ENCODE measurements around the gene INTS7. TPM values are rescaled to one million over a fixed set of nuclear protein-coding genes. Genes with fewer than 3 reads are reported as not detected.
A peak's percentile ranks its signal among the peaks of the same experiment; 100 is the strongest.

The INTS7 gene
- total and polyA plus RNA-seq, 4 donors = 3.9 to 14.4 (median 10.2) TPM

GRCh38 chr1:211978596-211978995 is 56.8 kb downstream of the INTS7 start:
- Histone ChIP-seq H3K36me3 (ENCODE audit: control insufficient read depth in 4 of 4, insufficient read depth in 3 of 4, low read depth in 1 of 4, low read length in 3 of 4) (peaks cover 0 to 34% (median 5%) of the 10 kb centered on the region in 4 donors), H3K27me3 (ENCODE audit: control insufficient read depth in 4 of 4, insufficient read depth in 4 of 4, low read length in 3 of 4) (no peaks in the 10 kb centered on the region)

DNA sequence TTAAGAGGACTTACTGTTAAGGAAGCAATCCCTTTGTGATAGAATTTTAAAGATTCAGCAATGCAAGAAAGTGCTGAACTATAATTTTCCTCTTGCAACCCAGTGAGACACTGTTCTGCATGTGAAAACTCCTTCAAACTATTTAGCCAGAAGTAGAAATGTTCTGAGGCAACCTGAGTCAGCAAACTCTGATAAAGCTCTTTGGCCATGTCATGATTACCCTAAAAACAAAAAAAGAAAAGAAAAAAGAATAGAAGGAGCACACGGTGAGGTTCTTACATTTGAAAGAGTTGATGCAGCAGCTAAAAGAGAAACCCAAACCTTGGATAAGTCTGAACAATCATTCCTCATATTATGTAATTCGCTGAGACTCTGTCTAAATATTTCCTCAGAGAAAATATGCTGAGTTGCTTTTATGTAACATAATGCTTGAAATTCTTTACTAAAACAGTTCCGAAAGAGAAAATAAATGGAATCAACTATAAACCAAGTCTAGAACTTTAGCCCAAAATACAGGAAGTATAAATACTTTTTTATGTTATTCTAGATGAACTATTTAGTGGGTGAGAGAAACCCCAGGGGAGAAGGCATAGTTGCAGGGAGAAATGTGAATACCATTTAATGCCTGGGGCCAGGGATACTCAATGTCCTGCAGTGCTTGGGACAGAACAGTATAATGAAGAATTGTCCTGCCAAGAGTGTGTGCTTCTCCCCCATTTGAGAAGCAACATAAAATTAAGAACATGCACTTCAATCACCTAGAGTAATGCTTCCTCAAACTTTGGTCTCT is 60.0 kb downstream of the INTS7 start:
- peak overlapping the region in 1 of 2 donors; percentile 38 for H3K9ac ChIP-seq (ENCODE audit: low read depth in 1 of 2, low read length in 2 of 2)
- no peak overlapping the region for H3K27ac ChIP-seq (ENCODE audit: low read depth in 1 of 2, low read length in 2 of 2)
- no peaks in the 10 kb centered on the region for H3K27me3 ChIP-seq (ENCODE audit: control insufficient read depth in 4 of 4, insufficient read depth in 4 of 4, low read length in 3 of 4)
- no peak for DNase-seq (ENCODE audit: low spot score)
- H3K9me3 ChIP-seq (ENCODE audit: control insufficient read depth in 4 of 4, low read length in 3 of 4) = no peaks in the 10 kb centered on the region
- TF ChIP-seq, protein P1, sequence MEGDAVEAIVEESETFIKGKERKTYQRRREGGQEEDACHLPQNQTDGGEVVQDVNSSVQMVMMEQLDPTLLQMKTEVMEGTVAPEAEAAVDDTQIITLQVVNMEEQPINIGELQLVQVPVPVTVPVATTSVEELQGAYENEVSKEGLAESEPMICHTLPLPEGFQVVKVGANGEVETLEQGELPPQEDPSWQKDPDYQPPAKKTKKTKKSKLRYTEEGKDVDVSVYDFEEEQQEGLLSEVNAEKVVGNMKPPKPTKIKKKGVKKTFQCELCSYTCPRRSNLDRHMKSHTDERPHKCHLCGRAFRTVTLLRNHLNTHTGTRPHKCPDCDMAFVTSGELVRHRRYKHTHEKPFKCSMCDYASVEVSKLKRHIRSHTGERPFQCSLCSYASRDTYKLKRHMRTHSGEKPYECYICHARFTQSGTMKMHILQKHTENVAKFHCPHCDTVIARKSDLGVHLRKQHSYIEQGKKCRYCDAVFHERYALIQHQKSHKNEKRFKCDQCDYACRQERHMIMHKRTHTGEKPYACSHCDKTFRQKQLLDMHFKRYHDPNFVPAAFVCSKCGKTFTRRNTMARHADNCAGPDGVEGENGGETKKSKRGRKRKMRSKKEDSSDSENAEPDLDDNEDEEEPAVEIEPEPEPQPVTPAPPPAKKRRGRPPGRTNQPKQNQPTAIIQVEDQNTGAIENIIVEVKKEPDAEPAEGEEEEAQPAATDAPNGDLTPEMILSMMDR (IDR thresholded peaks at IDR 0.05; ENCODE audit: low read depth, low read length, missing input control) = no peak
- TF ChIP-seq, protein P2, sequence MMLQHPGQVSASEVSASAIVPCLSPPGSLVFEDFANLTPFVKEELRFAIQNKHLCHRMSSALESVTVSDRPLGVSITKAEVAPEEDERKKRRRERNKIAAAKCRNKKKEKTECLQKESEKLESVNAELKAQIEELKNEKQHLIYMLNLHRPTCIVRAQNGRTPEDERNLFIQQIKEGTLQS (IDR thresholded peaks at IDR 0.05) = no peak
- no peak for TF ChIP-seq MAX (IDR thresholded peaks at IDR 0.05)
- H3K36me3 ChIP-seq (ENCODE audit: control insufficient read depth in 4 of 4, insufficient read depth in 3 of 4, low read depth in 1 of 4, low read length in 3 of 4) = peaks cover 0 to 32% (median 4%) of the 10 kb centered on the region in 4 donors
- H3K4me1 ChIP-seq (ENCODE audit: control insufficient read depth in 4 of 4, insufficient read depth in 4 of 4, low read length in 3 of 4) = peaks cover 0 to 17% (median 9%) of the 10 kb centered on the region in 4 donors
- WGBS = 34% methylated on average over 3 of the region's 3 CpGs
- no peak overlapping the region for H3K4me3 ChIP-seq (ENCODE audit: low read depth in 1 of 3, low read length in 3 of 3)

More at GRCh38 chr1:211978596-211978995, 56.8 kb downstream of the INTS7 start:
- 96% methylated on average over 4 of the region's 4 CpGs for WGBS
- Histone ChIP-seq H3K4me1 (ENCODE audit: control insufficient read depth in 4 of 4, insufficient read depth in 4 of 4, low read length in 3 of 4) (peaks cover 0 to 17% (median 9%) of the 10 kb centered on the region in 4 donors), H3K4me3 (ENCODE audit: low read depth in 1 of 3, low read length in 3 of 3) (no peak overlapping the region), H3K9me3 (ENCODE audit: control insufficient read depth in 4 of 4, low read length in 3 of 4) (no peaks in the 10 kb centered on the region), H3K9ac (ENCODE audit: low read depth in 1 of 2, low read length in 2 of 2) (no peak overlapping the region), H3K27ac (ENCODE audit: low read depth in 1 of 2, low read length in 2 of 2) (no peak overlapping the region)
- DNase-seq (ENCODE audit: low spot score) = no peak
- TF ChIP-seq, protein P2 (IDR thresholded peaks at IDR 0.05) = no peak
- TF ChIP-seq RXRA (IDR thresholded peaks at IDR 0.05) (no peak), TAF1 (conservative IDR thresholded peaks at IDR 0.05) (no peak), YY1 (IDR thresholded peaks at IDR 0.05) (no peak), REST (IDR thresholded peaks at IDR 0.05) (no peak), EGR1 (IDR thresholded peaks at IDR 0.05; ENCODE audit: low read depth in 2 of 2) (no peak), RAD21 (IDR thresholded peaks at IDR 0.05) (no peak), HNF4G (IDR thresholded peaks at IDR 0.05) (no peak), FOXA2 (IDR thresholded peaks at IDR 0.05) (no peak), JUND (IDR thresholded peaks at IDR 0.05) (no peak), HNF4A (conservative IDR thresholded peaks at IDR 0.05) (no peak), FOXA1 (IDR thresholded peaks at IDR 0.05) (no peak), GABPA (IDR thresholded peaks at IDR 0.05 in 1 of 2, conservative IDR thresholded peaks at IDR 0.05 in 1 of 2) (no peak), SP1 (IDR thresholded peaks at IDR 0.05) (no peak)
- TF ChIP-seq, protein P1 (IDR thresholded peaks at IDR 0.05; ENCODE audit: low read depth, low read length, missing input control) = no peak
